Gastroesophageal sphincter (tissue), 3 donors: ENCODE results near the gene SLC26A5.

Source experiments
- EP300 ChIP-seq: sonication (generic); formaldehyde crosslinking; IDR thresholded peaks from one replicate; pipeline ENCODE4 v1.6.1; 2017; ENCODE audit warnings: antibody characterized with exemption, mild to moderate bottlenecking
- POLR2A ChIP-seq, 2 donors: fragments of 450-650 bp; IDR thresholded peaks; one replicate each; pipeline ENCODE4 v1.6.1; 2017; ENCODE audit warnings: antibody characterized with exemption in 2 of 2, mild to moderate bottlenecking in 2 of 2, moderate library complexity in 1 of 2
- POLR2AphosphoS5 ChIP-seq: sonication (generic); formaldehyde crosslinking; IDR thresholded peaks from one replicate; pipeline ENCODE4 v1.6.1; 2017; ENCODE audit warnings: antibody characterized with exemption
- TF ChIP-seq, protein P1 (sequence below), 4 experiments: fragments of 200-600 bp in 2 of 4; fragments of 450-650 bp in 2 of 4; sonication (generic) in 1 of 4; IDR thresholded peaks; one replicate each; pipeline ENCODE4 v1.5.1; 2017 to 2019; ENCODE audit warnings: antibody characterized with exemption in 4 of 4, mild to moderate bottlenecking in 2 of 4, moderate library complexity in 2 of 4

GRCh38 chr7:103420857-103421384, 25.1 kb downstream of the SLC26A5 start:
- TF ChIP-seq, protein P1, sequence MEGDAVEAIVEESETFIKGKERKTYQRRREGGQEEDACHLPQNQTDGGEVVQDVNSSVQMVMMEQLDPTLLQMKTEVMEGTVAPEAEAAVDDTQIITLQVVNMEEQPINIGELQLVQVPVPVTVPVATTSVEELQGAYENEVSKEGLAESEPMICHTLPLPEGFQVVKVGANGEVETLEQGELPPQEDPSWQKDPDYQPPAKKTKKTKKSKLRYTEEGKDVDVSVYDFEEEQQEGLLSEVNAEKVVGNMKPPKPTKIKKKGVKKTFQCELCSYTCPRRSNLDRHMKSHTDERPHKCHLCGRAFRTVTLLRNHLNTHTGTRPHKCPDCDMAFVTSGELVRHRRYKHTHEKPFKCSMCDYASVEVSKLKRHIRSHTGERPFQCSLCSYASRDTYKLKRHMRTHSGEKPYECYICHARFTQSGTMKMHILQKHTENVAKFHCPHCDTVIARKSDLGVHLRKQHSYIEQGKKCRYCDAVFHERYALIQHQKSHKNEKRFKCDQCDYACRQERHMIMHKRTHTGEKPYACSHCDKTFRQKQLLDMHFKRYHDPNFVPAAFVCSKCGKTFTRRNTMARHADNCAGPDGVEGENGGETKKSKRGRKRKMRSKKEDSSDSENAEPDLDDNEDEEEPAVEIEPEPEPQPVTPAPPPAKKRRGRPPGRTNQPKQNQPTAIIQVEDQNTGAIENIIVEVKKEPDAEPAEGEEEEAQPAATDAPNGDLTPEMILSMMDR (IDR thresholded peaks at IDR 0.05): no peak
- TF ChIP-seq POLR2A (IDR thresholded peaks at IDR 0.05) (no peak), EP300 (no peak), POLR2AphosphoS5 (no peak)
